ENCODE results near the gene S100PBP.

Gene S100PBP

GRCh38 chr1:32888677-32889420, 71.4 kb downstream of the S100PBP start:
- DNase-seq = no peak

GRCh38 chr1:32889731-32890278, 72.4 kb downstream of the S100PBP start:
- no peak for DNase-seq

GRCh38 chr1:32890516-32891240, 73.2 kb downstream of the S100PBP start:
- DNase-seq = no peak

- DNase-seq = no peak
Measured at GRCh38 chr1:32891241-32891570, 73.8 kb downstream of the S100PBP start.

DNA sequence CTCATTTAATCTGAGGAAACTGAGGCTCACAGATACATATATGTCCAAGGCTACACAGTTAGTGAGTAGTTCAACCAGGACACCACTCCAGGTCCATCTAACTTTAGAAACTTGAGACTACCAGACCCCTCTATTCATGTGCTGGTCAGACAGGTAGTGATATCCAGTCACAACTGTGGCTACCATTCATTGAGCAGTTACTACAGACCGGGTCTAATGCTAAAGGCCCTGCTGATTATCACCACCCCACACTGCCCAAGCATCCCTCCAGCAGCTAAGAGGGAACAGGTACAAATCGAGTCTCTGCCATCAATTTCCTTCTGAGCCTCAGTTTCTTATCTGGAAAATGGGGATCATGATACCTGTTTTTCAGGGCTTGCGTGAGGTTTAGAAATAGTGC, 74.2 kb downstream of the S100PBP start:
- DNase-seq = no peak

- no peak for DNase-seq
Measured at GRCh38 chr1:32892368-32893197, 75.1 kb downstream of the S100PBP start.

DNA sequence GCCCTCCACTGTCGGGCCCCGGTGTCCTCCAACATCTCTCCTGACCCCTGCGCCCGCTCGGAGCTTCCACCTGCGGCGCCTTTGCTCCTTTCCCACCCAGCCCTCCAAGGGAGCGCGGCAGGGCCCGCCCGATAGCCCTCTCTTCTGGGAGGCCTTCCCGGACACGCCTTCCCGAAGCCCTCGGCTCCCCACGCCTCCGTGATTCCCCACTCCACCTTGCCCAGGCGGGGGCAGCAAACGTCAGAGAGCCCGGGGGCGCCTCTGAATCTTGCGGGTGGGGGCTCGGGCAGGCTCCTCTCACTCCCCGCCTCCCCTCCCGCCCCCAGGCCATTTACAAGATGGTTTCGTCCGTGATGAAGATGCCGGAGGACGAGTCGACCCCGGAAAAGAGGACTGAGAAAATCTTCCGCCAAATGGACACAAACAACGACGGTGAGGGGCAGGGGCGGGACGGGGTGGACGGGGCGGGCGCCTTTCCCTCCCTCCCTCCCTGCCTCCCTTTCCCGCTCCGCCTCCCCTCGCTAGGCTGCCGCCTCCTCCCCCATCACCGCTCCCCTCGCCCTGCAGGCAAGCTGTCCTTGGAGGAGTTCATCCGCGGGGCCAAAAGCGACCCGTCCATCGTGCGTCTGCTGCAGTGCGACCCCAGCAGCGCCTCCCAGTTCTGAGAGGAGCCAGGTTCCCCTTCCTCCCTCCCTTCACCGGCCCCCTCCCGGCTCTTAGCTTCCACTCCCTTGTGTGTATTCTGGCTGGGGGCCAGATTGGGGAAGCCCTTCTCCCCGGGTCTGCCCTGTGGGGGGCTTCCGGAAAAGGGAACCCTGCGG, 76.0 kb downstream of the S100PBP start:
- DNase-seq = no peak

DNA sequence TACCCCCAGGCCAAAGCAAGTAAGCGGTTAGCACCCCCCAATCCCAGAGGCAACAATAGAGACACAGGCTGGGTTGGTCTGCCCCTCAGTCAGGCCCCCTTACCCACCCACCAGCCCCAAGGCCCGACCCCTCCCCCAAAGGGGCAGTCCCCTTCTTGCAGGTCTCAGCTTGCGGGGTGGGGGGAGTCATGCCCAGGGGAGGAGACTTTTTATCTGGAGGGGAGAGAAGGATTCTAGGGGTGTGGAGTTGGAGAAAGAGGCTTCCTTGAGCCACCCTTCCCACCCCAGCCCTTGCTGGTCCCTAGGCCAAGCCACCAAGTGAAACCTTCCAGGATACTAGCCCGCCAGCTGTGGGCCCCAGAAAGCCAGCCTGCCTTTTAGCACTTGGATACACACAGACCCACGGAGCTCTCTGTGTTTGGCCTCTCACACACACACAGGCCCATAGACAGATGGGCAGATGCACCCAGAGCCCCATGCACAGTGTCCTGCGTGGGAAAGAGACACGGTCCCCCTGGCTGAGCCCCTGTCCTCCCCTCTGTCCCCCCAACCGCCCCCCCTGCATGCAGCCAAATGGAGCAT, 76.7 kb downstream of the S100PBP start:
- DNase-seq = no peak

- DNase-seq = no peak
Measured at GRCh38 chr1:32894681-32895080, 77.2 kb downstream of the S100PBP start.

DNA sequence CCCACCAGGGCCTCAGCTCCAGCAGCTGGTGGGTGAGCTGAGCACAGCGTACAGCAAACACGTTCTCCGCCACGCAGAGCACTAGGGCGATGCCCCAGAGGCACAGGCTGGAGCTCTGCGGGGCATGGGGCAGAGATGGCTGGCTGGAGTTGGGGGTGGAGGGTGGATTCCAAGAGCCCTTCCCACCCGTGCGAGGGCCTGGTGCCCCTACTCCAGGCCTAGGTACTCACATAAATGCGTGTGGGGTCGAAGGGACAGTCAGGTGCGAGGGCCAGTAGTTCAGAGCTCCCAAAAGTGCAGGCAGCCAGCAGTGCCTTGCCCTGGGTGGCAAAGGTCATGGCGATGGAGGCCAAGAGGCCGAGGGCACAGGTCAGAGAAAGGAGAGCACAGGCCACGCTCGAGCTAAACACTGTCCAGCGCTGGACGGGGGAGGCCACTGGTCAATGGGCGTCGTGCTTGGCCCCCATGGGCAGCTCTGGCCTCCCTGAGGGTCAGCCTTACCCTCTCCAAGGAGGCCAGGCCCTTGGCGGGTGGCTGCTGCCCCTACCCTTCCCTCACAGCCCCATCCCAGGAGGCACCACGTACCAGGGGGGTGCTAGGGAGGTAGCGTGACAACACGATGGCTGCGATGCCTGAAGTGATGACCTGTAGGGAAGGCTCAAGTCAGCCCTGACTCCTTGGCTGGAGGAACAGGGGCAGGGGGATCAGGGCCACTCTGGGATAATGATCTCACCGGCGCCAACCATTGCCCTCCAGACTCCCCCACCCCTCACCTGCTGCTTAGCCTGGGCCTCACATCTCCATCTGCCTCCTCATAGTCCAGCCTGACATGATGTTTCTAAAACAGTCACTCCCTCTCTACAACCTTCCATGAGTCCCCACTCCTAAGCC, 78.1 kb downstream of the S100PBP start:
- DNase-seq = no peak

DNA sequence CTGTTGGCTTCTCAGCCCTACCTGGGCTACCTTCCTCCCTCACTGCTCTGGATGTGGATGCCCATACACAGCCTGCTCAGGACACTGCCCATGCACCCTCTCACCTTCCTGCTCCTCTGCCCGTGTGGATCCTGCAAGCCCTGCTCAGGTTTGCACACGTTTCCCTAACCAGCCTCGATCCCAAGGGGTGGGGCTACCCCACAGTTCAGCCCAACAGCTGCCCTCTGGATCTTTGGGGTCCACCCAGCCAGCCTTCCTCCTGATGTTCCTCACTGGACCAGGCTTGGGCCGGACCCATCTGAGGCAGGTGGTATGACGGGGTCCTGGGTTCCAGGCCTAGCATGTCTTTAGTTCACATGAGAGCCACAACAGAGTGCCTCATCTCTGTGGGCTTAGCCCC, 79.0 kb downstream of the S100PBP start:
- DNase-seq = no peak

GRCh38 chr1:32897082-32898049, 79.9 kb downstream of the S100PBP start:
- no peak for DNase-seq

GRCh38 chr1:32898056-32898455, 80.6 kb downstream of the S100PBP start:
- no peak for DNase-seq

DNA sequence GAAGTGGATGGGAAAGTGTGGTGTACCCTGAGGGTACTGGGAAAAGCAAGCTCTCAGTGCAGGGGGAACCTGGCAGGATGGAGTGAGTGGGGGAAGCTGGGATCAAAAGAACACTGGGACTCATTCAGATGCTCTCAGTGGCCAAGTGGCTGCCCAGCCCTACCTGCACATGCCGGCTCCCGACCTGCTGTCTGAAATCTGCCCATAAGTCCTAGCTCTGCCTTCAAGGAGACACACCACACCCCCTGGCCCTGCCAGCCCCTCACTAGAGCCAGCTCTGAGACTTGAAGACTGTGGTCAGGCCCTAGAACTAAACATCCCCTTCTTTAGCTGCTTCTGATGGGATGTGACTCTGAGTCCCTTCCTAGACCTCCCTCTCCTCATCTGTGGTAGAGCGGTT, 81.5 kb downstream of the S100PBP start:
- DNase-seq = no peak

GRCh38 chr1:32899586-32900296, 82.3 kb downstream of the S100PBP start:
- DNase-seq = no peak

- no peak for DNase-seq
Measured at GRCh38 chr1:32900371-32900955, 83.0 kb downstream of the S100PBP start.

DNA sequence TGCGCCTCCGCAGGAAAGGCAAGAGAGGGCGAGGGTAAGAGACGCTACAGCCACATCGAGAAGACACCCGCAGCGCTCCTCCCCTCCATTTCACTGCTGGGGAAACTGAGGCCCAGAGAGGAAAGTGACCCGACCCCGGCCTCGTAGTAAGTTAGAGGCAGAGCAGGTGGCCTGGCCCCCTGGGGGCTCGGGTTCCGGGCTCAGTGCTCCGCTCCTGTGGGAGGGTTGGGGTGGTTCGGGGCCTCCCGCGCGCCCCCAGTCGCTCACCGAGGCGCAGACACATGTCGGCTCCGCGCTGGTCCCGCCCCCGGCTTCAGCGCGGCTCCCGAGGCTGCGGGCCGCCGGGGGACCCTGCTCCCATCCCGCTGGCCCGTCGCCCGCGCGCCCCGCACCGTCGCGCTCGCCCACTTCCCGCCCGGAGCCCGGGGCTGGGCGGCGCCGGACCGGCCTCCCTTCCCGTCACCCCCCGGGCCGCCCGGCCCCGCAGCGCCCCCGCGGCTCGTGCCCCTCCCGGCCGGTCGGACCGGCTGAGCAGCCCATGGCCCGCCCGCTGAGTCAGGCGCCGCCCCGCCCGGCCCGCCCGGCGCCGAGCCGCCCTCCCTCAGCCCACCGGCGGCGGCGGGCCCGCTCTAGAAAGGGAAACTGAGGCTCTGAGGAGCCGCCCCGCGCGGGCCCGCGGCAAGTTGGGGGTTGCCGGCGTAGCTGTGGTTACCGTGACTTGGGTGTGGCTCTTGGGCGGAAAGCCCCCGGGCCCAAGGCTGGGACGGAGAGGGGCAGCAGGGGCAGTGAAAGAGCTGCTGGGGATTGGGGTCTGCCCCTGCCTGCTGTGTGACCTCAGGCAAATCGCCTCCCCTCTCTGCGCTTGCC, 83.7 kb downstream of the S100PBP start, which contains the start of gene TMEM54:
TMEM54 (minus strand) TSS at position 434 of the 867 bp plus-strand sequence; CDS start at position 283, 151 bp downstream.
- DNase-seq = peak in 1 of 2 experiments; percentile 42

Measured in NCI-H2081 (cell line).